HG03280 (cell line): ENCODE data around the gene ASIP.
A peak's percentile ranks its signal among the peaks of the same experiment; 100 is the strongest.
"Not testable (repeated sequence)": the region's sequence is repeated elsewhere in the genome, so short reads cannot be mapped to it uniquely, and the experiment has no call there.

Source experiments
- ATAC-seq: cut with Tn5 transposase; IDR thresholded peaks from one replicate; pipeline ENCODE4 v1.9.1; 2021; ENCODE audit warnings: mild to moderate bottlenecking, moderate library complexity; ENCODE audit not compliant: unreplicated experiment

ASIP gene

GRCh38 chr20:34242015-34242414 lies 792 bp downstream of the ASIP start:
- ATAC-seq = not testable (repeated sequence)

GRCh38 chr20:34242879-34243278 lies 1.7 kb downstream of the ASIP start:
- no peak for ATAC-seq

GRCh38 chr20:34243377-34243776 lies 2.2 kb downstream of the ASIP start:
- no peak for ATAC-seq

GRCh38 chr20:34246126-34246626 lies 5.0 kb downstream of the ASIP start:
- no peak for ATAC-seq

GRCh38 chr20:34249291-34249690 lies 8.1 kb downstream of the ASIP start:
- ATAC-seq = peak; percentile 52

- no peak for ATAC-seq
Measured at GRCh38 chr20:34250005-34250404, 8.8 kb downstream of the ASIP start.

- ATAC-seq = no peak
Measured at GRCh38 chr20:34251619-34252018, 10.4 kb downstream of the ASIP start.

GRCh38 chr20:34252431-34253086 lies 11.3 kb downstream of the ASIP start:
- not testable (repeated sequence) for ATAC-seq

- ATAC-seq = no peak
Measured at GRCh38 chr20:34254979-34255378, 13.8 kb downstream of the ASIP start.

GRCh38 chr20:34256629-34257124 lies 15.5 kb downstream of the ASIP start:
- ATAC-seq = no peak

GRCh38 chr20:34260208-34260942 lies 19.2 kb downstream of the ASIP start:
- ATAC-seq = no peak

GRCh38 chr20:34262488-34263288 lies 21.5 kb downstream of the ASIP start:
- ATAC-seq = no peak

- not testable (repeated sequence) for ATAC-seq
Measured at GRCh38 chr20:34263468-34263867, 22.2 kb downstream of the ASIP start.

- ATAC-seq = no peak
Measured at GRCh38 chr20:34264141-34264540, 22.9 kb downstream of the ASIP start.

- no peak for ATAC-seq
Measured at GRCh38 chr20:34268145-34268544, 26.9 kb downstream of the ASIP start.

GRCh38 chr20:34268851-34269636 lies 27.8 kb downstream of the ASIP start:
- no peak for ATAC-seq

GRCh38 chr20:34269996-34270627 lies 28.9 kb downstream of the ASIP start:
- ATAC-seq = no peak

- ATAC-seq = no peak
Measured at GRCh38 chr20:34271956-34272355, 30.7 kb downstream of the ASIP start.

GRCh38 chr20:34274694-34275093 lies 33.5 kb downstream of the ASIP start:
- ATAC-seq = no peak

GRCh38 chr20:34281177-34281576 lies 40.0 kb downstream of the ASIP start:
- ATAC-seq = no peak
